Breast epithelium (tissue), 3 donors: ENCODE results near the gene DYRK1B.

Experiments used
- POLR2AphosphoS5 ChIP-seq, 3 donors: sonication (generic); formaldehyde crosslinking; IDR thresholded peaks; one replicate each; pipeline ENCODE4 v1.6.1; 2017; ENCODE audit warnings: antibody characterized with exemption in 3 of 3
- TF ChIP-seq, protein P1 (sequence below), 3 donors: fragments of 450-650 bp; IDR thresholded peaks; one replicate each; pipeline ENCODE4 v1.5.1; 2016 to 2017; ENCODE audit warnings: antibody characterized with exemption in 3 of 3, mild to moderate bottlenecking in 3 of 3, moderate library complexity in 3 of 3

GRCh38 chr19:39813264-39813993, 20.5 kb downstream of the DYRK1B start:
- TF ChIP-seq, protein P1, sequence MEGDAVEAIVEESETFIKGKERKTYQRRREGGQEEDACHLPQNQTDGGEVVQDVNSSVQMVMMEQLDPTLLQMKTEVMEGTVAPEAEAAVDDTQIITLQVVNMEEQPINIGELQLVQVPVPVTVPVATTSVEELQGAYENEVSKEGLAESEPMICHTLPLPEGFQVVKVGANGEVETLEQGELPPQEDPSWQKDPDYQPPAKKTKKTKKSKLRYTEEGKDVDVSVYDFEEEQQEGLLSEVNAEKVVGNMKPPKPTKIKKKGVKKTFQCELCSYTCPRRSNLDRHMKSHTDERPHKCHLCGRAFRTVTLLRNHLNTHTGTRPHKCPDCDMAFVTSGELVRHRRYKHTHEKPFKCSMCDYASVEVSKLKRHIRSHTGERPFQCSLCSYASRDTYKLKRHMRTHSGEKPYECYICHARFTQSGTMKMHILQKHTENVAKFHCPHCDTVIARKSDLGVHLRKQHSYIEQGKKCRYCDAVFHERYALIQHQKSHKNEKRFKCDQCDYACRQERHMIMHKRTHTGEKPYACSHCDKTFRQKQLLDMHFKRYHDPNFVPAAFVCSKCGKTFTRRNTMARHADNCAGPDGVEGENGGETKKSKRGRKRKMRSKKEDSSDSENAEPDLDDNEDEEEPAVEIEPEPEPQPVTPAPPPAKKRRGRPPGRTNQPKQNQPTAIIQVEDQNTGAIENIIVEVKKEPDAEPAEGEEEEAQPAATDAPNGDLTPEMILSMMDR (IDR thresholded peaks at IDR 0.05): no peak
- TF ChIP-seq POLR2AphosphoS5 (IDR thresholded peaks at IDR 0.05): no peak
